Right lobe of liver (tissue), 6 donors: ENCODE measurements around the gene APBB1. TPM values are rescaled to one million over a fixed set of nuclear protein-coding genes. Genes with fewer than 3 reads are reported as not detected.
A peak's percentile ranks its signal among the peaks of the same experiment; 100 is the strongest.

Experiments
- ATAC-seq, 4 donors: fragments of 200-7000 bp; cut with Tn5 transposase; one replicate each; pipeline ENCODE4 v1.9.1; 2020; ENCODE audit warnings: mild to moderate bottlenecking in 4 of 4, moderate library complexity in 4 of 4
- DNase-seq, 3 donors: peaks; one replicate each; pipeline ENCODE4 v3.0.0-alpha.2; 2020
- H3K27ac ChIP-seq, 3 donors: fragments of 200-600 bp; one replicate each; pipeline ENCODE4 v1.8.0; 2022
- H3K27me3 ChIP-seq, 2 donors: fragments of 200-600 bp; one replicate each; pipeline ENCODE4 v1.8.0; 2022
- H3K36me3 ChIP-seq, 4 donors: fragments of 200-600 bp; sonication (generic) in 1 of 4; one replicate each; pipeline versions ENCODE4 v1.5.1 to v1.8.0; 2017 to 2022; ENCODE audit warnings: control low read depth in 1 of 4
- H3K4me1 ChIP-seq, 4 donors: fragments of 200-600 bp; sonication (generic) in 1 of 4; one replicate each; pipeline versions ENCODE4 v1.5.1 to v1.8.0; 2017 to 2022; ENCODE audit warnings: control low read depth in 1 of 4
- H3K4me3 ChIP-seq, 3 donors: fragments of 200-600 bp; one replicate each; pipeline ENCODE4 v1.8.0; 2022
- H3K9me3 ChIP-seq, 4 donors: fragments of 200-600 bp; sonication (generic) in 1 of 4; one replicate each; pipeline versions ENCODE4 v1.5.1 to v1.8.0; 2017 to 2022; ENCODE audit warnings: control low read depth in 1 of 4
- CTCF ChIP-seq, 4 donors: fragments of 200-600 bp in 3 of 4; fragments of 450-650 bp in 1 of 4; IDR thresholded peaks; one replicate each; pipeline versions ENCODE4 v1.5.1 to v1.8.0; 2016 to 2022; ENCODE audit warnings: antibody characterized with exemption in 4 of 4, mild to moderate bottlenecking in 2 of 4
- POLR2A ChIP-seq: fragments of 450-650 bp; IDR thresholded peaks from one replicate; pipeline ENCODE4 v1.6.1; 2017; ENCODE audit warnings: antibody characterized with exemption, mild to moderate bottlenecking
- WGBS: methylation state at CpG from one replicate; pipeline ENCODE4 v1.1.6; 2018; ENCODE audit warnings: low coverage, low lambda C conversion rate; ENCODE audit not compliant: insufficient coverage; ENCODE audit errors: missing lambda C conversion rate; 5-methylcytosine and 5-hydroxymethylcytosine counted together
- intact Hi-C, 2 donors: fragments of 100-400 bp; cut with DNase I; formaldehyde crosslinking; loops; one replicate each; pipeline versions ENCODE4 v1.11.2 to v1.14.1; 2022
- total RNA-seq, 6 experiments: library from RNA; depleted of rRNA in 2 of 6; stranded (reverse); fragments of >200 nt in 2 of 6; fragmentation: NEBNext Ultra II Directional in 3 of 6; extraction: Animal tissue kit (Norgen Biotek cat#: 25700) in 3 of 6; gene quantifications; one replicate each; pipeline versions ENCODE4 v1.1.0 to v1.2.4, GENCODE V29; 2016 to 2023
- donor health status: DM: no; HTN: yes; CAD: no.
- donor health status: DM: no; HTN: no; CAD: no.
- donor health status: DM: no; HTN: no; CAD: no.
- donor health status: DM: no; HTN: yes; CAD: no.
- donor health status: DM: no; HTN: yes; CAD: no.

Gene APBB1
- total RNA-seq, 6 experiments from 2014 or later = 3.3 to 5.6 (median 3.8) TPM

GRCh38 chr11:6417907-6418556, 862 bp downstream of the APBB1 start:
- Histone ChIP-seq H3K9me3 (no peaks in the 10 kb centered on the region), H3K4me1 (peaks cover 0 to 8% (median 3%) of the 10 kb centered on the region in 4 donors), H3K4me3 (peak overlapping the region; percentile 82 to 91 (median 83)), H3K27me3 (no peaks in the 10 kb centered on the region), H3K27ac (peak overlapping the region in 2 of 3 donors; percentile 62 to 76), H3K36me3 (no peaks in the 10 kb centered on the region)
- intact Hi-C loops = no loop called here
- ATAC-seq (peak in 1 of 4 donors; percentile 25), DNase-seq (no peak)
- WGBS = 49% methylated on average over 6 of the region's 7 CpGs
- TF ChIP-seq POLR2A = no peak
- no peak for TF ChIP-seq CTCF (IDR thresholded peaks at IDR 0.05)

GRCh38 chr11:6415797-6416196, 3.1 kb downstream of the APBB1 start:
- WGBS = 87% methylated on average over 6 of the region's 6 CpGs
- no peak for TF ChIP-seq CTCF (IDR thresholded peaks at IDR 0.05)
- TF ChIP-seq POLR2A = no peak
- H3K27ac ChIP-seq = no peak overlapping the region
- ATAC-seq = no peak
- intact Hi-C loops = no loop called here
- no peaks in the 10 kb centered on the region for H3K9me3 ChIP-seq
- no peaks in the 10 kb centered on the region for H3K36me3 ChIP-seq
- H3K4me3 ChIP-seq = no peak overlapping the region
- DNase-seq = no peak
- peaks cover 0 to 8% (median 3%) of the 10 kb centered on the region in 4 donors for H3K4me1 ChIP-seq
- H3K27me3 ChIP-seq = no peaks in the 10 kb centered on the region

- peaks cover 0 to 5% (median 2%) of the 10 kb centered on the region in 4 donors for H3K4me1 ChIP-seq
- ATAC-seq (peak in 2 of 4 donors; percentile 5 to 10), DNase-seq (no peak)
- no peak overlapping the region for H3K4me3 ChIP-seq
- H3K36me3 ChIP-seq = no peaks in the 10 kb centered on the region
- H3K9me3 ChIP-seq = no peaks in the 10 kb centered on the region
- no peak for TF ChIP-seq POLR2A
- TF ChIP-seq CTCF (IDR thresholded peaks at IDR 0.05) = no peak
- H3K27me3 ChIP-seq = no peaks in the 10 kb centered on the region
- 59% methylated on average over 3 of the region's 3 CpGs for WGBS
- no peak overlapping the region for H3K27ac ChIP-seq
- intact Hi-C loops = no loop called here
Measured at GRCh38 chr11:6414874-6415328, 4.0 kb downstream of the APBB1 start.

GRCh38 chr11:6413791-6414201, 5.1 kb downstream of the APBB1 start:
- H3K27ac ChIP-seq = no peak overlapping the region
- TF ChIP-seq CTCF (IDR thresholded peaks at IDR 0.05) = no peak
- no peak for TF ChIP-seq POLR2A
- H3K4me3 ChIP-seq = no peak overlapping the region
- no peak for DNase-seq
- H3K9me3 ChIP-seq = no peaks in the 10 kb centered on the region
- no peak for ATAC-seq
- 94% methylated on average over 11 of the region's 12 CpGs for WGBS
- no peaks in the 10 kb centered on the region for H3K27me3 ChIP-seq
- H3K36me3 ChIP-seq = no peaks in the 10 kb centered on the region
- no peaks in the 10 kb centered on the region for H3K4me1 ChIP-seq
- intact Hi-C loops = no loop called here
